ENCODE data around the gene NR2E3. TPM values are rescaled to one million over a fixed set of nuclear protein-coding genes. Genes with fewer than 3 reads are reported as not detected.

The NR2E3 gene
- total RNA-seq, 4 donors from 2014 or later: 0.45 to 1.0 (median 0.54) TPM; not detected in 1

DNA sequence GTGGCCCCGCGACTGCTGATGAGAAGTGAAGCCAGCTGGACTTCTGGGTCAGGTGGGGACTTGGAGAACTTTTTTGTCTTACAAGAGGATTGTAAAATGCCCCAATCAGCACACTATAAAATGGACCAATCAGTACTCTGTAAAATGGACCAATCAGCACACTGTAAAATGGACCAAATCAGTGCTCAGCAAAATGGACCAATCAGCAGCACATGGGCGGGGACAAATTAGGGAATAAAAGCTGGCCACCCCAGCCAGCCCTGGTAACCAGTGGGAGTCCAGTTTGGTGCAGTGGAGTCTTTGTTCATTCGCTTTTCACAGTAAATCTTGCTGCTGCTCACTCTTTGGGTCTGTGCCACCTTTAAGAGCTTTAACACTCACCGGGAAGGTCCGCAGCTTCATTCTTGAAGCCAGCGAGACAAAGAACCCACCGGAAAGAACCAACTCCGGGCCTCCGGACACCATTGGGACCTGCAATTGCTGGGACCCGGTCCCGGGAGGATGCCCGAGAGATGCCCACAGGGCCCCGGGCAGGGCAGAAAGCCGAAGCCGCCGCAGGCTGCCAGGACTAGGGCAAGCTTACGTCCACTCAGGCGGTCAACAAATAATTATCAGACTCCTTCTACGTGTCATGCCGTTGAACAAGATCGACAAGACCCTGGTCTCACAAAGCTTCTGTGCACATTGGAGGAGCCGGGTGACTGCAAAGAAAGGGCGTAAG, 8.3 kb upstream of the NR2E3 start:
- Histone ChIP-seq H3K4me3 (replicated peaks in 1 of 3) (no peak overlapping the region), H3K4me1 (peaks cover 0 to 3% of the 10 kb centered on the region in 2 donors), H3K27me3 (no peaks in the 10 kb centered on the region), H3K9me3 (no peaks in the 10 kb centered on the region), H3K36me3 (no peaks in the 10 kb centered on the region), H3K27ac (no peak overlapping the region)
- DNase-seq: no peak
- TF ChIP-seq POLR2A (IDR thresholded peaks at IDR 0.05): no peak
- TF ChIP-seq, protein P1, sequence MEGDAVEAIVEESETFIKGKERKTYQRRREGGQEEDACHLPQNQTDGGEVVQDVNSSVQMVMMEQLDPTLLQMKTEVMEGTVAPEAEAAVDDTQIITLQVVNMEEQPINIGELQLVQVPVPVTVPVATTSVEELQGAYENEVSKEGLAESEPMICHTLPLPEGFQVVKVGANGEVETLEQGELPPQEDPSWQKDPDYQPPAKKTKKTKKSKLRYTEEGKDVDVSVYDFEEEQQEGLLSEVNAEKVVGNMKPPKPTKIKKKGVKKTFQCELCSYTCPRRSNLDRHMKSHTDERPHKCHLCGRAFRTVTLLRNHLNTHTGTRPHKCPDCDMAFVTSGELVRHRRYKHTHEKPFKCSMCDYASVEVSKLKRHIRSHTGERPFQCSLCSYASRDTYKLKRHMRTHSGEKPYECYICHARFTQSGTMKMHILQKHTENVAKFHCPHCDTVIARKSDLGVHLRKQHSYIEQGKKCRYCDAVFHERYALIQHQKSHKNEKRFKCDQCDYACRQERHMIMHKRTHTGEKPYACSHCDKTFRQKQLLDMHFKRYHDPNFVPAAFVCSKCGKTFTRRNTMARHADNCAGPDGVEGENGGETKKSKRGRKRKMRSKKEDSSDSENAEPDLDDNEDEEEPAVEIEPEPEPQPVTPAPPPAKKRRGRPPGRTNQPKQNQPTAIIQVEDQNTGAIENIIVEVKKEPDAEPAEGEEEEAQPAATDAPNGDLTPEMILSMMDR (IDR thresholded peaks at IDR 0.05): no peak
- 91 to 92% methylated on average over 21 to 24 of the region's 24 CpGs for WGBS, 2 donors
- intact Hi-C loops (cut with DNase I): loop anchor here (5.0 kb wide), 1 partner anchor 60 kb away; no protein-coding TSS in a partner anchor

DNA sequence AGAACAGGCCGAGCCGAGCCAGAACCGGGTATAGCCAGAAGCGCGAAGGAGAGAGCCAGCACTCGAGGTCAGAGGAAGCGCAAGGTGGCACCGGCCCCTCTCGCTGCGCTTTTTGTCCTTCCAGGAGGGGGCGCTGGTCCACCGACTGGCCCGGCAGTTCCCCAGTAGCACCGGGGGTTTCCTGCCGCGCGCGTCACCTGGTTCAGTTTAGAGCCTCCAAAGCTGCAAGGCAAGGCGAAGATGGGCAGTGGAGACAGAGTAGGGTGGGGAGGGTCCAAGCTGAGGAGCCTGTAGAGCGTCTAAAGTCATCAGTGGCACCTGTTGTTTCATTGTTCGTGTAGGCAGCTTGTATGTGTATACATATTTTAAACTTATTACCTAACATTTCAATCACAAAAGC, 7.6 kb upstream of the NR2E3 start:
- 58 to 67% methylated on average over 21 of the region's 21 CpGs for WGBS, 2 donors
- intact Hi-C loops (cut with DNase I): loop anchor here (5.0 kb wide), 1 partner anchor 60 kb away; no protein-coding TSS in a partner anchor
- Histone ChIP-seq H3K4me3 (replicated peaks in 1 of 3) (no peak overlapping the region), H3K36me3 (no peaks in the 10 kb centered on the region), H3K27ac (no peak overlapping the region), H3K4me1 (peaks cover 0 to 3% of the 10 kb centered on the region in 2 donors), H3K9me3 (no peaks in the 10 kb centered on the region), H3K27me3 (no peaks in the 10 kb centered on the region)
- DNase-seq: no peak
- TF ChIP-seq, protein P1 (IDR thresholded peaks at IDR 0.05): peak in 2 of 6 experiments; percentile 11 to 23
- no peak for TF ChIP-seq POLR2A (IDR thresholded peaks at IDR 0.05)

DNA sequence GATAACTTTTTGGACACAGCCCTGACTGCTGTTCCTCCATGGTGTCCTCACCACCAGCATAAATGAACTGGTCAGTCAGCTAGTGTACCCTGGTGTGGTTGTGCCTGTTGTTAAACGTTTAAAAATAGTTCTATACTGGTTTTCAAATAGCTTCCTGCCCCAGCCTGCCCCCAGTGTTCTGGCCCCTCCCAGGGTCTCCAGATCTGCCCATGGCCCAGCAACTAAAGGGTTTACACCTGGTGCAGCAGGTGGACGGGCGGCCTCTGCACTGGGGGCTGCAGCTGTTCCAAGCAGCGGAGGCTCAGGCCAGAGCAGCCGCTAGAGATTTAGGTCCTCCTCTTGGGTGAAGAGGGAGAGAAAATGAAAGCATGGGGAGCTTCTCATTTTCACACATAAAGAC, 6.1 kb upstream of the NR2E3 start:
- H3K27me3 ChIP-seq: no peaks in the 10 kb centered on the region
- no peaks in the 10 kb centered on the region for H3K36me3 ChIP-seq
- 55 to 64% methylated on average over 5 of the region's 5 CpGs for WGBS, 2 donors
- intact Hi-C loops (cut with DNase I): loop anchor here (5.0 kb wide), 1 partner anchor 62 kb away; no protein-coding TSS in a partner anchor
- no peaks in the 10 kb centered on the region for H3K9me3 ChIP-seq
- H3K27ac ChIP-seq: no peak overlapping the region
- TF ChIP-seq, protein P1 (IDR thresholded peaks at IDR 0.05): no peak
- no peak for TF ChIP-seq POLR2A (IDR thresholded peaks at IDR 0.05)
- H3K4me1 ChIP-seq: peaks cover 0 to 3% of the 10 kb centered on the region in 2 donors
- no peak overlapping the region for H3K4me3 ChIP-seq (replicated peaks in 1 of 3)
- no peak for DNase-seq

DNA sequence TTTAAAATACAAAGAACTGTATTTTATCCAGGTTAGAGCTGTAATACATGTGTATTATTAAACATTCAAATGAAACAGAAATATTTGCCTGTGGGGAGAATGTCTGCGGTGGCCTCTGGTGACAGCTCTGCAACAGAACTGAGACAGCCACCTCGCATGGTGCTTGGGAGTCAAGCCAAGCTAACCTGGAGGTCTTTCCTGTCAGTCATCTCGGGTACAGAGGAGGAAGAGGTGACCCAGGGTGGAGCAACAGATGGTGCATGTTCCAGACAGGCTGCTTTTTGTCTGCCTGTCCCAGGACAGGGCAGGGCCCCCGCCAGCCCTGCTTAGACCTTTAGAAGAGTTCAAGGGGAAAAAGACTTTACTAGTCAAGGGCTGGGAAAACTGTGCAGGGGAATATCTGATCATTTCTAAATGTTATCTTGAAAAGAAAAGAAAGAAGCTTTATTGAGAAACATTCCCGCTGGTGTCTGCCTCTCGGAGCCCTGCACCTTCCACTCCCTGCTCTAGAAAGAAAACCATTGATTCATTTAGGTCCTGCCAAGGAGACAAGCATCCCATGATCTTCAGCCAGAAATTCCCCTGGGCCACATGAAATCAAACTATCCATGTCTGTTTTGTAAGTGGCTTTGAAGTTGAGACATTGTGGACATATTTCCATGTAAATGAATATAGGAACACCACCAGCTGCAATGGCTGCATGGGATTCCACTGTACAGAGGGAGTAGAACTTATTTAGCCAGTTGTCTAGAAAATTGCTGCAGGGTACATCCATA, 5.5 kb upstream of the NR2E3 start:
- H3K36me3 ChIP-seq: no peaks in the 10 kb centered on the region
- no peaks in the 10 kb centered on the region for H3K9me3 ChIP-seq
- no peaks in the 10 kb centered on the region for H3K27me3 ChIP-seq
- no peak for TF ChIP-seq POLR2A (IDR thresholded peaks at IDR 0.05)
- TF ChIP-seq, protein P1 (IDR thresholded peaks at IDR 0.05): no peak
- 78 to 80% methylated on average over 6 of the region's 6 CpGs for WGBS, 2 donors
- H3K27ac ChIP-seq: no peak overlapping the region
- intact Hi-C loops (cut with DNase I): loop anchor here (5.0 kb wide), 1 partner anchor 63 kb away; no protein-coding TSS in a partner anchor
- H3K4me1 ChIP-seq: peaks cover 0 to 3% of the 10 kb centered on the region in 2 donors
- no peak overlapping the region for H3K4me3 ChIP-seq (replicated peaks in 1 of 3)
- no peak for DNase-seq

All from thyroid gland (tissue), 4 donors.